GM13977 (cell line): Measurements from ENCODE around the gene LGMN.

Experiments used
- DNase-seq: peaks from one replicate; pipeline ENCODE4 v3.0.0; 2012; ENCODE audit warnings: low spot score
- CTCF ChIP-seq: IDR thresholded peaks from 2 replicates; pipeline ENCODE4 v1.5.1; 2012; ENCODE audit warnings: mild to moderate bottlenecking, control low read depth; ENCODE audit not compliant: insufficient read depth; ENCODE audit errors: extremely low read depth, missing control alignments
- in situ Hi-C: fragments of 300-500 bp; cut with MboI; formaldehyde crosslinking; loops from one replicate; pipeline ENCODE4 v1.12.0; 2022; ENCODE audit warnings: low sequenced_read_pairs, low pct_unique_long_range_greater_than_20kb, mixed read lengths, inconsistent platforms; ENCODE audit not compliant: unreplicated experiment

The LGMN gene

DNA sequence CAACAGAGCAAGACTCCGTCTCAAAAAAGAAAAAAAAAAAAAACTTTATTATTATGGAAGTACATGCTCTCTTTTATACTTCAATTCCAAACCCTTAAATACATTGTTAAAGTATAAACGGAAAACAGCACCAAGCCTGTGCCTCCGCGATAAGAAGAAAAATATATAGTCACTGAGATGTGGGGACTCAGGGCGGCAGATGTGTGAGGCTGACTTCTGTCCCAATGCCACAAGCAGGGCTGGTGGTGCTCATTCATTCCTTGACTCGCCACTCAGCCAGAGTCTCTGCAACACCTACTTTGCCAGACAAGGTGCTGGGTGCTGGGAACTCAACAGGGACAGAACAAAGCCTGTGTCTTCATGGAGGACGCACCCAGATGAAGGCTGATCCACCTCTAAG lies 13.8 kb downstream of the LGMN start:
- no peak for TF ChIP-seq CTCF
- in situ Hi-C loops: no loop called here

DNA sequence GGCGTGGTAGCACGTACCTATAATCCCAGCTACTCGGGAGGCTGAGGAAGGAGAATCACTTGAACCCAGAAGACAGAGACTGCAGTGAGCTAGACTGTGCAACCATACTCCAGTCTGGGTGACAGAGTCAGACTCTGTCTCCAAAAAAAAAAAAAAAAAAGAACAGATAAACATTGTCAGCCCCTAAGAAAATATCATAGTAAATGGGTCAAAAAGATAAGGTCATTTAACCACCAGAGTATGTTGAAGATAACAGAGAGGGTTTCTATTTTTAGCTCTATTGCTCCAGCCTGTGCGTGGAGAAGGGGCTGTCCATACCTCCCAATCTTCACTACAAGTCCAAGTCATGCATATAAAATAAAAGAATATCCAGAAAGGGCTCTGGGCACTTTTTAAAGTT lies 15.4 kb downstream of the LGMN start:
- DNase-seq: no peak
- TF ChIP-seq CTCF: no peak
- in situ Hi-C loops: no loop called here

More for the DNA sequence above, 13.8 kb downstream of the LGMN start:
- DNase-seq: no peak

GRCh38 chr14:92731622-92732115 lies 16.8 kb downstream of the LGMN start:
- no peak for DNase-seq
- in situ Hi-C loops: no loop called here
- TF ChIP-seq CTCF: no peak

- no peak for TF ChIP-seq CTCF
- peak; percentile 43 for DNase-seq
- in situ Hi-C loops: no loop called here
Measured at GRCh38 chr14:92729634-92730358, 18.6 kb downstream of the LGMN start.

GRCh38 chr14:92728759-92729364 lies 19.6 kb downstream of the LGMN start:
- in situ Hi-C loops: no loop called here
- DNase-seq: no peak
- no peak for TF ChIP-seq CTCF

- in situ Hi-C loops: no loop called here
- TF ChIP-seq CTCF: no peak
- no peak for DNase-seq
Measured at GRCh38 chr14:92726933-92727262, 21.5 kb downstream of the LGMN start.
